Measurements from ENCODE around the gene DCLK2. TPM values are rescaled to one million over a fixed set of nuclear protein-coding genes. Genes with fewer than 3 reads are reported as not detected.
"Not testable (repeated sequence)": the region's sequence is repeated elsewhere in the genome, so short reads cannot be mapped to it uniquely, and the experiment has no call there.

DCLK2 gene
- total RNA-seq, 2 donors from 2014 or later = 3.0 to 3.1 TPM

DNA sequence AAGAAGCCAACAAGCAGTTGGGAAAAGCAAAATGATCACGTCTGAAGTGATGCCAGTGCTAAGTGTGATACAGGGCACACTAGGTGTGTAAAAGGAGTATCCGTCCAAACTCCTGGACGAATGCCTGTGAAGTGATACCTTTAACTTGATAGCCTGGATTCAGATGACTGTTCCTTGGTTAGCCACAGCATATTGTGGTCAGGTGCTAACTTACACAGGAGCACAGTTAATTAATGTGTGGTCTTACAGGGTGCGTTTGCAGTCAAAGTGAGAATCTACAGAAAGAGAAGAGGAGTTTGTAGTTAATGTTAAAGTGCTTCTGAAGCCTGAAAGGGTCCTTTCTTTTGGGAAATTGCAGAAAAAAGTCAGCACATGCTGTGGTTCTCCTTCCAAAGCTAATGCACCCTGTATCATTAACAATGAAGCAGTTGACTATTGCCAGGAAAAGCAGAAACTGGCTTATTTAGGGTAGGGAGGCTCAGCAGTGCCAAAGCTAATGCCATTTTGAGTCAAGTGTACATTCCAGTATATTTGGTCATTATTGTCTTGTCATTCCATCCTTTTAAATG is 61.1 kb downstream of the DCLK2 start:
- intact Hi-C loops (cut with DNase I, micrococcal nuclease) = no loop called here
- no peak for DNase-seq
- ATAC-seq = no peak

DNA sequence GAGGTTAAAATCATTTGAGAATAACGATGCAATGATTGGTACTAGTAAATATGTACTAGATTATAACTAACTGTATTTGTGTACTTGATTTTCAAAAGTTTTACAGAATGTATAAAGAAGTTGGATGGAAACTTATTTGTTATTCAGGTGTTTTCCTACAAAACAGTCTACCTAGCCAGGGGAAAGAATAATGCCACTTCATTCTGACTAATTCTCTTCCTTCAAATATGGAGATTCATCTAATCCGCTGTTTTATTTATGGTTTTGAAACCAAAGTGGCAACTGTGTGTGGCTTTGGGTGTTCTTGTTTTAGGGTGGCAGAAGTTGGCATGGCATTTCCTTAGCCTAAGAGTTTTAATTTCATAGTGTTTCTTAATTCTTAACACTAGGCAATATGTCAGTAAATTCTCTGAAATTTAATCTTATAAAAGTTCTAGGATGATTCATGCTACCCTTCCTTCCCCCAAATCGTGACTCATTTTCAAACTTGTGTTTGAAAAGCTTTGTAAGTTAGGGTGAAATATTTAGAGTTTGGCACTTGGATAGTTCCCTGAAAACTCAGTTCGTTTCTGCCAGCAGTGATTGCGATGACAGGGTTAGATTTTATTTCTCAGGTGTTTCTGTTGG is 62.6 kb downstream of the DCLK2 start:
- ATAC-seq = no peak
- no peak for DNase-seq
- intact Hi-C loops (cut with DNase I, micrococcal nuclease) = no loop called here

DNA sequence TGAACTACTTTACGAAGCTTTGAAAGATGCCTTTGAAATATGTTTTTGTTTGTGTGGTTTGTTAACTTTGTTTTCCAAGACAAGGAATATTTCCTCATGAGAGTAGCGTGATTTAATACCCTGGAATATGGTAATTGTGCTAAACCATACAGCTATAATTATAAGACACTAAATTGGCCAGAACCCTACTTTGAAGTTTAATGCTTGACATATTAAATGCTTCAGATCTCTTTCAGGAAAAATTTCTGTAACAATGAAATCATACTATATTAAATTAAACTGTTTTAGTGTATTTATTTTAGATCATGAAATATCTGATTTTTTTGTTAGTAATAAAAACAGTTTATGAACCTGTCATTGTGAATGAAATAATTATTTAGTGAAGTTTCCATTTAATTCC is 63.5 kb downstream of the DCLK2 start:
- ATAC-seq (no peak), DNase-seq (no peak)
- intact Hi-C loops (cut with DNase I, micrococcal nuclease) = no loop called here

DNA sequence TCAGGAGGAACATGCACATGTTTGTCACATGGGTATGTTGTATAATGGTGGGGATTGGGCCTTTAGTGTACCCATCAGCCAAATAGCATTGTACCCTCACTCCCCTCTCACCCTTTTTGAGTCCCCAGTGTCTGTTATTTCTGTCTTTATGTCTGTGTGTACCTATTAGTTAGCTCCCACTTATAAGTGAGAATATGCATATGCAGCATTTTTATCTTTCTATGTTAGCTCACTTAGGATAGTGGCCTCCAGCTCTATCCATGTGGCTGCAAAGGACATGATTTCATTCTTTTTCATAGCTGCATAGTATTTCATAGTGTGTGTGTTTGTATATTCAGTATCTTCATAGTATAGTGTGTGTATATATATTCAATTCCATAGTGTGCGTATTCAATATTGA is 64.6 kb downstream of the DCLK2 start:
- intact Hi-C loops (cut with DNase I, micrococcal nuclease) = no loop called here

DNA sequence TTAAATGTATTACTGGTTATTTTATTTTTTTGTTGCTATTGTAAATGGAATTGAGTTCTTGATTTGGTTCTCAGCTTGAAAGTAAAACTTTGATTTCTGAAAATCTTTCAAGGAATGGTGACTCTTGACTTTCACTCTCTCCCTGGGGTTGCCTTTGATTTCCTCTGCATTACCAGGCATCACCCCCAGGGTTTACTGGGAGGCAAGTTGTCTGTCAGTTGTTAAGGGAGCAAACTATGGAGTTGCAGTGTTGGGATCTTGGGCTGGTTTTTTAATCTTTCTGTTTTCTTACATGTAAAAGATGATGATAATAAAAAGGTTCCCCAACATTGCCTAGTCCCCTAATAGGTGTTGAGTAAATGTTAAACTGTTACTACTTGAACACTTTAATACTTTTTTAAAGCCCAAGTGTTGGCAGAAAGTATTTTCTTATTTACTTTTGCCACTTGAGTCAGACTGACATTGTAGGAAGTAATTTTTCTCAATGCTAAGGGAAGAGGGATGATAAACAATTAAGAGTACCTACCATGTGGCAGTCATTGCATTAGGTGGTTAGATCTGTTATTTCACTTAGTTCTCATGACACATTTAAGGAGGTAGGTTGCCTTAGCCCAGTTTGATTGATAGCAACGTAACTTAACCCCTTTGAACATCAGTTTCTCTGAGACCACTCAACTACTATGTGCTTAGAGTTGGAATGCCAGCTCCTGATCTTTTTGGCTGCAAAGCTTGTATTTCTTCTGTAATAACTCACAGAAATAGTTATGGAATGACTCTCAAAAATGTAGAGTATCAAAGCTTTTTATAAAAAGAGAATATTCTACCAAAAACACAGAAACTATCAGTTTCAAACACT is 67.1 kb downstream of the DCLK2 start:
- DNase-seq = no peak
- intact Hi-C loops (cut with DNase I, micrococcal nuclease) = no loop called here
- no peak for ATAC-seq

More for the DNA sequence above, 64.6 kb downstream of the DCLK2 start:
- no peak for ATAC-seq
- no peak for DNase-seq

DNA sequence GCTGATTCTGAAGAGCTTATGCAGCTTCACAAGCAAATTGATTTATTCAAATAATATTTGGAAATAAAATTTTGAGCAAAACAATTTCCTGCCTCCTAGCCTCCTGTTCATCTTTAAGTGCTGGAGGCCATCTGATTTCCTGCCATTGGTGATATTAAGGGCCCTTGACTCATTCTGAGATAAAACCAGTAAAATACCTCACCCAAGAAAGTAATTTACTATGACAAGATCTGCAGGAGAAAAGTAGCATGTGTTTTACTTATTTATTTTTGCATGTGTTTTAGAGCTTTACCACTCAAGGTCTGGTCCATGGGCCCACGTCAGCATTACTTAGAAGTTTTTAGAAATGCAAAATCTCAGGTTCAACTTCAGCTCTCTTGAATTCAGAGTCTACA is 67.7 kb downstream of the DCLK2 start:
- DNase-seq (no peak), ATAC-seq (no peak)
- intact Hi-C loops (cut with DNase I, micrococcal nuclease) = no loop called here

DNA sequence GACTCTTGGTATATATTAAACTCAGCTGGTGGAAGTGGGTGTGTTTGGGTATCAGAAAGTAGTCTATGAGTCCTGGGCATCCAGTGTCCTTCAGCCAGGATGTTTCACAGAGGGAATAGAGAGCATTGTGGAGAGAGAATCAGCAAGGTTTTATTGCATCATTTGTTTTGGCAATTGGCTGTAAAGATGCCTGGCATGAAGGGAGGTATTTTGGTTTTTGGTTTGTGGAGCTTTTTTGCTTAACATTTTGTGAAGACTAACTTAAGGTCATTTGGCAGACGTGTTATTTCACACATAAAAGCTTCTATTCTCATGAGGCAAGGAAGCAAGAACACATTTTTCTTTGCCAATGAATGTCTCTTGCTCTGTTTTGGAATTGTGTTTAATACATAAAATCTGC is 71.1 kb downstream of the DCLK2 start:
- ATAC-seq (no peak), DNase-seq (no peak)
- intact Hi-C loops (cut with DNase I, micrococcal nuclease) = no loop called here

DNA sequence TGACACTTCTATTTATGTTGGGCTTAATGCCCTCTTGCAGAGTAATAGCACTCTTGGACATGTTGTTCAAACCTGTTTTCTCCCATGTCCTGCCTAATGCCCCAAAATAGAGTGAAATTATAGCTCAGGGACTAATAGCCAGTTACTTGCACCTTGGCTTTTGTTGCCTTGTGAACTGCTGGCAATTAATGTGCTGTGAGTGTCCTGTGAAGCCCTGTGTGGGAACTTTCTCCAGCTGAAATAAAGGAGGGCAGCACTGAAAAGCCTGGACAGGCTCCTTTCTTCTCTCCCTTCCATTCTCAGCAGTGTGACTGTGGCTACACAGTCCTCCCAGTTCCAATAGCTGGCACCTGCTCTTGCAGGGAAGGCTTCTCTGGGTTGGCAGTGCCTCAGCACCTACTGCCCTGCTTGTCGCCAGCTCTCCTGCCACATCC is 72.4 kb downstream of the DCLK2 start:
- ATAC-seq (no peak), DNase-seq (no peak)
- intact Hi-C loops (cut with DNase I, micrococcal nuclease) = no loop called here

DNA sequence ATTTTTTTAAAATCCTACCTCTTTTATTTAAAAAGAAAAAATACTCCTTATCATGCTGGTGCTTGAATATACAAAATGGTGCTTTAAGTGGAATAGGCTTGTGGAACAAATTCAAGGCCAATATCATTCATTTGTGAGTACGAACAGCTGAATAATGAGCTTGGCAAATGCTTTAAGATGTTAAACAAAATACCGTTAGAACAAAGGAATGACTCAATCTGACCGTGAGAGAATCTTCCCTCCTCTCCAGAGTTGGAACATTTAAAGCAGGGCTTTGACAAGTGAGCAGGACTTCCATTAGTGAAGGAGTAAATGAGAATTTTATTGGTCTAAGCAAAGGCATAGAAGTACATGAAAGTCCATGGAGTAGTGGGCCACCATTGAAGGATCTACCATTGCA is 74.5 kb downstream of the DCLK2 start:
- intact Hi-C loops (cut with DNase I, micrococcal nuclease) = no loop called here
- no peak for DNase-seq

DNA sequence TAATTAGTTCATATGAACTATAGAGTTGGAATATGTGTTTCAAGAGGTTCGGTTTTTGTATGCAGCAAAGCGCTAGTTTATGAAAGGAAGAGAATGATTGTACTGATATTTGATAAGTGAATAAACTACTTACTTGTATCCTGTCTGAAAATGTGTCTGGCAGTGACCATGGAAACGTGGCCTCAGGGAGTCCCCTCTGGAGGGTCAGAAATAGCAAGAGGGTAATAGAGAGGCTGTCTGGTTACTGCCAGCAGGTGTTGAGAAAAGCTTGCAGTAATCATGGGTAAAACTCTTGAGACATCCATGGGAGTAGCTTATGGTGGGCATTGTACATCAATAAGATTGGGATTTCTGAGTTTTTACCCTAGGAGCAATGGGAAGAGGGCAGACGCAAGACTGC is 77.1 kb downstream of the DCLK2 start:
- no peak for DNase-seq
- intact Hi-C loops (cut with DNase I, micrococcal nuclease) = no loop called here
- no peak for ATAC-seq

More for the DNA sequence above, 74.5 kb downstream of the DCLK2 start:
- ATAC-seq = no peak

DNA sequence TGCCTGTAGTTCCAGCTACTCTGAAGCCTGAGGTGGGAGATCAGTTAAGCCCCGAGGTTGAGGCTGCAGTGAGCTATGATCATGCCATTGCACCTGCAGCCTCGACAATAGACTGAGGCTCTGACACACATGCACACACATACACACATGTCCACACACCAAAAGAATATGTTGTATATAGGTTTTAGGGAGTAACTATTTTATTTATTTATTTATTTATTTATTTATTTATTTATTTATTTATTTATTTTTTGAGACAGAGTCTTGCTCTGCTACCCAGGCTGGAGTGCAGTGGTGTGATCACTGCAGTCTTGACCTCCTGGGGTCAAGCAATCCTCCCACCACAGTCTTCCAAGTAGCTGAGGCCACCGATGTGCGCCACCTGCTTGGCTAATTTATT is 78.3 kb downstream of the DCLK2 start:
- intact Hi-C loops (cut with DNase I, micrococcal nuclease) = no loop called here
- ATAC-seq = no peak

DNA sequence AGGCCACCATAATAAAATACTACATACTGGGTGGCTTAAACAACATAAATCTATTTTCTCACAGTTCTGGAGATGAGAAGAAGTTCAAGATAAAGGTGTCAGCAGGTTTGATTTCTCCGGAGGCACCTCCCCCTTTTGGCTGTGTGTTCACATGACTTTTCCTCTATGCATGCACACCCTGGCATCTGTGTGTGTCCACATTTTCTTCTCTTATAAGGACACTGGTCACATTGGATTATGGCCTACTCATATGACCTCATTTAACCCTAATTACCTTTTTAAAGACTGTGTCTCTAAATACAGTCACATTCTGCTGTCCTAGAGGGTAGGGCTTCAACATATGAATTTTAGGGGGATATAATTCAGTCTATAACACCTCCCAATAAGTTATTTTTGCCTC is 79.8 kb downstream of the DCLK2 start:
- DNase-seq = no peak
- ATAC-seq = no peak
- intact Hi-C loops (cut with DNase I, micrococcal nuclease) = no loop called here

More for the DNA sequence above, 78.3 kb downstream of the DCLK2 start:
- no peak for DNase-seq

DNA sequence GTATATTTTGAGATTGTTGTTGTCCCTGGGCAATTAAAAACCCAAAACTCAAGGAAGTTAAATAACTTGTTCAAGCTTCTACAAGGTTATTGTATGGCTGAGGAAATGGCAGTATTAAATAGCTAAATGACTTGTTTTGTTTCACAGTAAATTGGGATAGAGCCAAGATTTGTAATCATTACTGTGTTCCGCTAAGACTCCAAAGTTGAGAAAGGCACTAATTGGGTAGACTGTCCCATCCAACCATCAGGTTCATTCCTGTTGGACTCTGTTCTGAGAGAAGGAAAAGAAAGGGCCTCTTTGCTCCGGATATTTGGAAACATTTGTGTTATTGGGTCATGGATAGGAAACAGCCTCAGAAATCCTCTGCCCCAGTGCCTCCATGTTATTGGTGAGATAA is 82.2 kb downstream of the DCLK2 start:
- DNase-seq (no peak), ATAC-seq (peak; percentile 24)
- intact Hi-C loops (cut with DNase I, micrococcal nuclease) = no loop called here

DNA sequence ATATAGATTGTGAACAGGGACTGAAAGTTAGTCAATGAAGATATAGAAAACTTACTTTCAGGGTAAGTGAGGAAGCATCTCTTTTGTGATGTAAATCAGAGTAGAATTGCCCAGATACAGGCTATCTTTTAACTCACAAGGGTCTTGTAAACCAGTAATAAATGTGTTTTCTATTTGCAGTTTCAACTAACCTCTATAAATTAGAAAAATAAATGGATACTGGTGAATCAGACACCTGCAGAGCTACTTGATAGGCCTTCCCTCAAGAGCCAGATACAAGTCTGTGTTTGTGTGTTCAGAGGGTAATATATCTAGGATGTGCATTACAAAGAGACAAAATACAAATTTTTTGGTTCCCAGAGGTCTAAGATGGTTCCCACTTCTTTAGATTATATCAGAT is 82.9 kb downstream of the DCLK2 start:
- intact Hi-C loops (cut with DNase I, micrococcal nuclease) = no loop called here
- ATAC-seq = no peak
- no peak for DNase-seq

DNA sequence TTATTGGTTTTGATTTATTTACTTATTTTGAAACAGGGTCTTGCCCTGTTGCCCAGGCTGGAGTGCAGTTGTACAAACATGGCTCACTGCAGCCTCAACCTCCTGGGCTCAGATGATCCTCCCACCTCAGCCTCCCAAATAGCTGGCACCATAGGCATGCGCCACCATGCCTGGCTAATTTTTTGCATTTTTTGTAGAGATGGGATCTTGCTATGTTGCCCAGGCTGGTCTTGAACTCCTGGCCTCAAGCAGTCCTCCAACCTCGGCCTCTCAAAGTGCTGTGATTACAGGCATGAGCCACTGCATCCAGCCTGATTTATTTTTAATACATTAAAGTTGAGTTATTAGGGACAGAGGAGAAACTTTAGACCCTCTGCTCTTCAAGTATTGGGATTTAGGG is 83.8 kb downstream of the DCLK2 start:
- DNase-seq; intact Hi-C loops (cut with DNase I, micrococcal nuclease); ATAC-seq: not testable (repeated sequence)

DNA sequence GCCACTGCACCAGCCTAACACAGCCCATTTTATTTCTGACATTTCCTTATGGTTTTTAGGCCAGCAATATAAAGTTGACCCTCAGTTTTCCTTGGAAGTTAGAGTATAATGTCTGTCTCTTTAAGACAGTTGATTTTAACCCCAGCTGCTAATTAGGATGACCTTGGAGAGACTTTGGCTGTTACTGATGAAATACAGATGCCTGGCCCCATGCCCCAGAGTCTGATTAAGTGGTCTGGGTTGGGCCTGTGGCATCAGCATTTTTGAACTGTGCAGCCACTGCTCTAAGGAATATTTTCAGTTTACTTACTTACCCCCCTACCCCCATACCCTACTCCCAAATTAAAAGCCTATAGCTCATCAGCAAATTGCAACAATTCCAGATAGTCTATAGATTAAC is 85.8 kb downstream of the DCLK2 start:
- ATAC-seq (no peak), DNase-seq (no peak)
- intact Hi-C loops (cut with DNase I, micrococcal nuclease) = no loop called here

DNA sequence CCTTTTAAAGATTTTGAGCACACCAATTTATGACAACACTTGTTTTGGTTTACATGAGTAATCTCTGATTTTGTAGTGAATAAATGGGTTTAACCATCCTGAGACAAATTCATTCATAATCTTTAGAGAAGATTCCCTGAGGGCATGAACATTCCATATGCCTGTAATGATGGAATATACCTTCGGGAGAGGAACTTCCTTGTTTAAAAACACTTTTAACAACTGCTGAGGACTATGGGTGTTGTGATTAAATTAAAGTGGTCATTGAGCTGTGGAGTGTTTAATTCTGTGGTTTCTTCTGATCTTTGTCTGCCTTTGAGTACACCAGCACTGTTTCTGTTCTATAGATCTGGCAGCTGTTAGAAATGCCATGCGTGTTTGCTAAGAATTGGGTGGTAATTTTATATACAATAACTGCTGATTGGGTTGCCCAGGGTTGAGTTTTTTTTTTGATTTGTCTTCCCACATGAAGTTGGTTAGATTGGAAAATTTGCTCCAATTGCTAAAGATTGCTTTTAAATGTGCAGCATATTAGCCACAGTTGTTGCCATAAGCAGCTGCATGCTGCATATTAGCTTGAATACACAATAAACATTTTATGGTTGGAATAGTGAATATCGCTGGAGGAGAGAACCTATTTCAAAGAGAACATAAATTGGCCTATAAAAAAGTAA is 86.8 kb downstream of the DCLK2 start:
- ATAC-seq = no peak

DNA sequence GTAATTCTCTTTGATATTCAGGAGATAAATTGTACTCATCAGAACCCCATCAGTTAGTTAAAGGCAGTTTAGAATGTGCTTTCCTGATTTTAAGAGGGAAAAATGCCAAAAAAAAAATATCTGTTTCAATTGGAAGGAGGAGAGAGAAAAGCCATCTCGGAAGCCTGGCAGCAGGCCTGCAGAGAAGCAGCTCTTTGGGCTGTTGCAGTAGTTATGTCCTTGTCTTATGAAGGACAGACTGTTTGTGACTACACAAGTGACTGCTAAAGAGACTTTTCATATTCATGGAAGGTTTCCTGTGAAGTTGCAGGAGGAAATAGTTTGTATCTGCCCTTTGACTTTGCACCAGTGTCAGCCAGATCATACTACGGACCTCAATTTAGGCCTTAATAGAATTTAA is 88.8 kb downstream of the DCLK2 start:
- intact Hi-C loops (cut with DNase I, micrococcal nuclease) = no loop called here
- ATAC-seq (no peak), DNase-seq (no peak)

More for the DNA sequence above, 86.8 kb downstream of the DCLK2 start:
- intact Hi-C loops (cut with DNase I, micrococcal nuclease) = no loop called here
- no peak for DNase-seq

DNA sequence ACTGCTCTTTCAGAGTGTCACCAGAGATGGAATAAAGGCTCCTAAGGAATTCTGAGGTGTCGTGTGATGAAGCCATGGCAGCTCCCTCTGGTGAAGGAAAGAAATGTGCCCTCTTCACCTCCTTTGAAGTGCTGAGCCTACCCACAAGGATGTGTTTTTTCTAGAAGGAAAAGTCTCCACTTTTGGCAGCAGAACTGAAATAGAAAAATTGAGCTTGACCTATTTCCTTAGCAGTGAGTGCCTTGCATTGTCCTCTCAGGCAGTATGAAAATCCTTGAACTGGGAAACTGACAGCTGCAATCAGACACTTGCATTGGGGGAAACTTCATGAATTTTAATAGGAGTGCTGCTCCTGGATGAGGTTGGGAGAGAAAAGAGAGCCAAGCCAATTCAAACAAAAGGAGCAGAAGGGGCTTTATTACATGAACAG is 95.2 kb downstream of the DCLK2 start:
- DNase-seq = no peak
- intact Hi-C loops (cut with DNase I, micrococcal nuclease) = no loop called here
- ATAC-seq = no peak

DNA sequence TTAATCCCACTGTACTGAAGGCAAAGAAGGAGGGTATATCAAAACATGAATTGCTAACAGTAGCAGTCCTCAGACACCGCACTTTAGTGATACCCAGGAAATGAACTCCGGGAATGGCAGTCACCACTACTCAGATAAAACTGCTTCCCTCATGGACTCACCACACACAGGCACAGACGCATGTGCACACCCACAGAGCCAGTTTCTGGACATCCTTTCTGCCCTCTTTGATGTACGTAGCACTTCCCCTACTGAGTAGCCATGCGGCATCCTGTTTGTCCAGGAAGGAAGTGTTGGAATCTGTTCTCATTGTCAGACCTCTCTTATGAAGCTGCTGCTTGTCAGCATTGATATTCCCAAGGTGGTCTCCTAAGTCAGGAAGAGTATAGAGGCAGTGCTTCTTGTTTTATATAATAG is 95.7 kb downstream of the DCLK2 start:
- ATAC-seq (no peak), DNase-seq (no peak)
- intact Hi-C loops (cut with DNase I, micrococcal nuclease) = no loop called here
